Activated CD4-positive, CD25-positive, alpha-beta regulatory T cell treated with anti-CD3 and anti-CD28 coated beads, Interleukin-2, amount 50 U/mL, for 72 hours (primary cell): Measurements from ENCODE around the gene GPNMB.
"Not testable (repeated sequence)": the region's sequence is repeated elsewhere in the genome, so short reads cannot be mapped to it uniquely, and the experiment has no call there.

ENCODE experiments used
- DNase-seq: peaks from one replicate; pipeline ENCODE4 v3.0.0; 2021

The GPNMB gene

GRCh38 chr7:23246555-23246954, at the start of gene GPNMB:
TSS of gene GPNMB (plus strand) at chr7:23246775. CDS start at chr7:23246858, 83 bp downstream.
- no peak for DNase-seq

GRCh38 chr7:23197745-23198144, 48.8 kb upstream of the GPNMB start:
- DNase-seq = not testable (repeated sequence)

GRCh38 chr7:23200331-23200730, 46.2 kb upstream of the GPNMB start:
- DNase-seq = no peak

DNA sequence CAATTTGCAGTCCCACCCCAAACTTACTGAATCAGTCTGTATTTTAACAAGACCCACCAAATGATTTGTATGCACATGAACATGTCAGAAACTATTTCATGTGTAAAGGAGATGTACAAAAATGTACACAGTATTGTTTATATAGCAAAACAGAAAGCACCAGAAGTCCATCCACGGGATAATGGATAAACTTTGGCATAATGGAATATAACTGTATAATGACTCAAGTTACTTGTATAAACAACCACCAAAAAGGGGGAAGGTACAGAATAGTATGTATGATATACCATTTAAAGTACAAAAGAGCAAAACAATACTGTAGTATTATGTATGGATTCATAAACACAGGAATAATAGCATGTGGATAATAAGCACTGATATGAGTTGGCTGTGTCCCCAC, 42.3 kb upstream of the GPNMB start:
- DNase-seq = no peak

GRCh38 chr7:23205577-23205908, 41.0 kb upstream of the GPNMB start:
- no peak for DNase-seq

- no peak for DNase-seq
These were observed 40.4 kb upstream of the GPNMB start for GRCh38 chr7:23205909-23206767.

- DNase-seq = no peak
These were observed 39.6 kb upstream of the GPNMB start for GRCh38 chr7:23207021-23207420.

DNA sequence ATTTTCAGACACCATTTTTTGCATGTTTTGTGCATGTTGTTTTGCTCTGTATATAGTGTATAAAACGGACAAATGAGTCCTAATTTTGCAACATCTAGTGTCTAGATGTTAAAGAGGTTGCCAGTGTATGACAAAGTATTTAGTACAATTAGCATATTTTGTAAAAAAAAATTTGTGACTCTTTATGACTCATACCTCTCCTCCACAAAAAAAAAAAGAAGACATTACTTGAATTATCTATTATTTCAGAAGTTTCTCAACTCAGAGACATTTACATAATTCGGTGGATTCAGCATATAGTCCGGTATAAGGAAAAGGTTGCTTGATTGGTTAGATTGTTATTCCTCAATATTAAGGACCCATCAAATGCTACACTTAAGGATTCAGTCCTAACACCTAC, 38.7 kb upstream of the GPNMB start:
- DNase-seq = no peak

DNA sequence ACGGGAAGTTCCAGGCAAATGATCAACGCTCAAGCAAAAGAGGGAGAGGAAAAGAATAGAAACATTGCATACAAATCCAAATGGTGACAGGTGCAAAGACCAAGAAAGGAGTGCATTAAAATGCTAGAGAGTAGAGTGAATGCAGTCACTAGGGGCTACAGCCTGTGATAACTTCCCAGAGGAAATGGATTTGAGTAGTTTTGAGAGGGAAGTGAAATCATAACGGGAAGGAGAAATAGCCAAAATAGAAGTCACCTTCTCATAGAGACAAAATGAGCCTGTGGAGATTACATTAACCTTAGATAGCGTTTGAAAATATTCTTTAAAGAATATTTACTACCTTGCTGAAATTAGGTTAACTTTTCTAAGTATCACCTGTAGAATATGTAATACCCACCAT, 38.3 kb upstream of the GPNMB start:
- DNase-seq = no peak

DNA sequence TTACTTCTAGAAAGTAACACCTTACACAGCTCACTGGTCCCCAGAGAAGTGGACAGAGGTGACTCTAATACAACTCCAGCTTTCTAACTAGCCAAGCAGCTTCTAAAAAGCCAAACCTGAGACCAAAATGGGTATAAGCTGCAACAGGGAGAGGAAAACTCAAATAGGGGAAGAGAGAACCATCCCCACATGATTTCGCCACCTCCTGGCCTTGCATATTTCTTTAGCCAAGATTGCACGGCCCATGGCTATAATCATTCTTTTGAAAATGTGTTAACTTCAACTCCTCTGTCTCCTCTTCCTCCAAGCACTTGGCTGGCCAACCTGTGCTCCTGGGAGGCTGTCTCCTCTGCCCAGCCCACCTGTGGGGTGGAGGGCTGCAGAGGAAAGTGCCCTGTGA, 36.1 kb upstream of the GPNMB start:
- no peak for DNase-seq

DNA sequence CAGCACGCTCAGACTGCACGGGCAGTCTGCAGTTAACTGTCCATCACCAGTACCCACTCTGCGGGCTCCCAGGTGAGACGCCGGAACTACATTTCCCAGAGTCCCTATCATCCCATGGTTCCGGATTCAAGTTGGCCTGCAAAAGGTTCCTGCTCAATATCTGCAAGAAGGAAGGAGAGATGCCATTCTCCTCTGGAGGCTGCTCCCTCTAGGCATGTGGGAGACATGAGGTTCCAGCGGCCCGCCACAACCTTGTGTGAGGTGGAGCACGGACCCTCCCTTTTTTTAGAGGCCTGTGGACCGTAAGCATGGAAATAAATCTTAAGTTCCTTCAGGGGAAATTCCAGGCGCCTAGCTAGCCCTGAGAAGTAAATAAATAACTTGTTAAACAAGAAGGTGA, 35.0 kb upstream of the GPNMB start:
- no peak for DNase-seq

DNA sequence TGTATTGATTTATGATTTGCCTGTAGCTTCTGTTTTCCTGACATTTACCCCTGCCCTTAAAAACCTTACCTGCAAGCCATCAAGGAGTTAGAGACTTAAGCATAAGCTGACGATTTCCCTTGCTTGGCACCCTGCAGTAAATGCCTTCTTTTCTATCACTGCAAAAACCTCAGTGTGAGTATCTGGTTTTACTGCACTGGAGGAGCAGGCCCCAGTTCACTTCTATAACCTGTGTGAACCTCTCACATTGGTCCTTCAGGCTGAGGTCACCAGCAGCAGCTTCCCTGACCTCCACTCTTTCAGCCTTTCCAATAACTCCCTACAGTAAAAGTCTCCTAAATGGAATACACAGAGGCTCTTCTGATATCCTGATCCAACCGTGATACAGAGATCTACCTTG, 34.2 kb upstream of the GPNMB start:
- no peak for DNase-seq

DNA sequence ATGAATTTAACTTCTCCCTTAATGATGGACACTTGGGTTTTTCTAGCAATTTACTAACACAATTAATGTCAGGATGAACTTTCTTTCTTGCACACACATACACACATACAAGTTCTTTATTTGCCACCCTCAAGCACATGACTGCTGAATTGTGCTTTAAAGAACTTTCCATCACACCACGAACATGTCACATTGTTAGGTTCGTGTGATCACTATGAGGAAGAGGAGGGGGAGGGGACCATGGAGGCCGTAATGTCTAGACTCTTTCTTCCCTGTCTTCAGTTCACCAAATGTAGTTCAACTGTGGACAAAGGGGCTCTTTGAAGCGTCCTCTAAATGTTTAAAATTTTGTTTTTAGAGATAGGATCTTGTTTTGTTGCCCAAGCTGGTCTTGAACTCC, 33.7 kb upstream of the GPNMB start:
- DNase-seq = no peak

- no peak for DNase-seq
These were observed 32.8 kb upstream of the GPNMB start for GRCh38 chr7:23213755-23214154.

DNA sequence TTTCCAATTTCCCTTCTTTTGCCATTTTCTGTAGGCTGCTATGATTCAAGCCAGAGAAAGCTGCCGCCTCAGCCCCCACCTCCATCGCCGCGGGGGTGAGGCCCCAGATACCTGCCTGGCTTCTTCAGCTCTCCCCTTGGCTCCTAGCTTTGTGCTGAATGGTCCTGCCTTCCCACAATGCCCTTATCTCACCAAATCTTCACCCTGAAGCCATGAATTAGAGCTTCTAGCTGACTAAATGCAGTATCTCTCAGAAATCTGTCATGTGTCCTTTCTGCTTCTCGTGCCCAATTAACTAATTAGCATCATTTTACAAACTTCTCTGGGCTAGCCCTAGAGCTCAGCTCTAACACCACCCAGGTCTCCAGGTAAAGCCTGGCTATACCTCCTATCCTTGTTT, 32.2 kb upstream of the GPNMB start:
- no peak for DNase-seq

- no peak for DNase-seq
These were observed 31.6 kb upstream of the GPNMB start for GRCh38 chr7:23214938-23215337.

DNA sequence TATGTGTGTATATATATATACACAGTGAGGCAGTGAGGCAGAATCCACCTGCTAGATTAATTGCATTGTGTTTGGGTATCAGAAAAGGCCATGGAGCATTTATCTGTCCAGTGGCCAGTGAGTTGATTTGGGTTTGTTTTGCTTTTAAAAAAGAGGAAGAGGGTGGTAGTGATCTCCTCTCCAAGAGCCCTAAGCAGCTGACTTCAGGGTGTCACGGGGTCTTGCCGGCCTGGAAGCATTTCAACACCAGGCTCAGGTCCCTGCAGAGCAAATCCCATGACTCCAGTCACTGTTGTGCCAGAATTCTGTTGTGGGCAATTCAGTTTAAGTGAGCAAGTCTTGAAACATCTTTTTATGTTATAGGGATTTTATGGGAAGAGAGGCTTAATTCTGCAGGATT, 30.6 kb upstream of the GPNMB start:
- no peak for DNase-seq

GRCh38 chr7:23218196-23218595, 28.4 kb upstream of the GPNMB start:
- DNase-seq = no peak

GRCh38 chr7:23220690-23221305, 25.8 kb upstream of the GPNMB start:
- no peak for DNase-seq

- DNase-seq = no peak
These were observed 24.0 kb upstream of the GPNMB start for GRCh38 chr7:23222439-23223030.

- not testable (repeated sequence) for DNase-seq
These were observed 22.2 kb upstream of the GPNMB start for GRCh38 chr7:23224364-23224763.

DNA sequence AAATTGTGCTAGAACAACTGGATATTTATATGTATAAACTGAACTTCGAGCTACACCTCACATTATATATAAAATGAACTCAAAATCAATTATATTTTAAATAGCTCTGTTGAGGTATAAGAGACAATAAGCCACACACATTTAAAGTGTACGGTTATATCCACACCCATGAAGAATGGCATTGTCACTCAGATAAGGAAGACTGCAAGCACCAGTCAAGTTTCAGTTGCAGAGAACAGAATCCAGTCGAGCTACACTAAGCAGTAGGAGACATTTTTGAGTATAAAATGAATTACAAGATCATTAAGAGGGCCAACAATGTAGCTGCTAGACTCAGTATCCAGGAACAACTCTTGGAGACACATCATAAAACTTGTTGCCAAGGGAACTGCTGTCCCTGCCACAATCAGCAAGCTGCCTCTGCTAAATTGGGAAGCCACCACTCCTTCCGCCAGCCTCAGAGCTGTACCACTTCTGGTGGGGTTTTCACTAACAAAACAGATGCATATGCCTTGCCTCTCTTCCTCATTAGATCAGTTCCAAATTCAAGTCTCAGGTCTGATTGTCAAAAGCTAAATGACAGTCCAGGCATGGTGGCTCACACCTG, 19.6 kb upstream of the GPNMB start:
- DNase-seq = no peak

DNA sequence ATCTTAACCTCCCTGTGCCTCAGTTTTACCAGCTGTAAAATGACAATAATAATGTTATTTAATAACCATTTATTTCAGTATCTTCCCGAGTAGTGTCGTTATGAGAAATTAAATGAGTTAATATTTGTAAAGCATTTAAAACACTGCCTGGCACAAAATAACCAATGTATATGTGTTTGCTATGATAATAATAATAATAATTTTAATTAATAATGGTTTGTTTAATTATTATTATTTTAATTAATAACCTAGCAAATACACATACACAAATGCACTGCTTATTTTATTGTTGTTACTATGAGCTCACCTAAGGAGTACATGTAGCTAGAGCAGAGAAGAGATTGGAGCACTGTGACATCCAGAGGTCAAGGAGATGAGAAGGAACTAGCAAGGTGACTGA, 18.2 kb upstream of the GPNMB start:
- no peak for DNase-seq

DNA sequence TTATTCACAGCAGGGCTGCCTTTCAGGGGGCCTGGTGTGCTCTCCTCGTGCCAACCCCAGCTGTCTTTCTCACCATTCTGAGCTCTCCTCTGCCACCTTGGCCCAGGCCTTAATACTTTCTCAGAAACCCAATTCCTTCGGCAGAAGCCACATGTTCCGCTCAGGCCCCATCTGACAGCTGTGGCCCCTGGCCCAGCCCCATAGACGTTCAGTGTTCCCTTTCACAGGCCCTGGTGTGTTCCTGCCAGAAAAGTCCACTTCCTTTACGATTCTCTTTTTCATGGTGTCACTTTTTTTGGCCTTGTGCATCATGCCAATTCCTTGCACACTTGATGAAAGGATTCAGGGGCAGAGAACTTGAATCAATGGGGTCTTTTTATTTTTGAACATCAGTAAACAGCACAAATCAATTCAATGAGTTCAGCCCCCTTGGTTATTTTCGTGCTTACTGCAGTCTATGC, 15.9 kb upstream of the GPNMB start:
- DNase-seq = no peak
